IMR-90 (cell line): Measurements from ENCODE around the gene MBL2. TPM values are rescaled to one million over a fixed set of nuclear protein-coding genes. Genes with fewer than 3 reads are reported as not detected.

Source experiments
- ATAC-seq: fragments of 200-7000 bp; cut with Tn5 transposase; 2 replicates; pipeline ENCODE4 v1.9.1; 2020; ENCODE audit warnings: low read depth, mild to moderate bottlenecking, moderate library complexity
- BruUV-seq: library from RNA; stranded (reverse); fragments of 400-500 nt; replicated peaks from 2 replicates; lab custom pipeline; 2021; lab: Mats Ljungman, UMichigan
- CTCF ChIA-PET: fragments of 300-600 bp; formaldehyde crosslinking; extraction: SDS; loops from one replicate; lab custom pipeline; 2021; ENCODE audit warnings: antibody characterized with exemption; lab: Yijun Ruan, JAX
- POLR2A ChIA-PET: fragments of 300-600 bp; sonication (Branson Sonifier 250); formaldehyde crosslinking; loops from one replicate; lab custom pipeline; 2022; ENCODE audit warnings: antibody characterized with exemption; ENCODE audit not compliant: unreplicated experiment; lab: Charles Lee
- DNase-seq: peaks from one replicate; pipeline ENCODE4 v3.0.0; 2013
- H2AFZ ChIP-seq: replicated peaks from 2 replicates; pipeline ENCODE3; 2013; ENCODE audit warnings: low read length, mild to moderate bottlenecking; ENCODE audit not compliant: poor library complexity
- H2AK5ac ChIP-seq: 2 replicates; pipeline ENCODE4 v1.6.1; 2013; ENCODE audit warnings: low read depth, low read length, inconsistent platforms
- H2AK9ac ChIP-seq: replicated peaks from 2 replicates; pipeline ENCODE3; 2013; ENCODE audit warnings: mild to moderate bottlenecking, low read depth, low read length, moderate library complexity; ENCODE audit not compliant: poor library complexity
- H2BK120ac ChIP-seq: 2 replicates; pipeline ENCODE4 v1.6.1; 2013; ENCODE audit warnings: low read depth, low read length, inconsistent platforms
- H2BK15ac ChIP-seq: 3 replicates; pipeline ENCODE4 v1.6.1; 2013; ENCODE audit warnings: low read depth, low read length, inconsistent platforms
- H2BK20ac ChIP-seq: 2 replicates; pipeline ENCODE4 v1.6.1; 2013; ENCODE audit warnings: low read depth, mild to moderate bottlenecking, inconsistent platforms, low read length, moderate library complexity
- H2BK5ac ChIP-seq: 2 replicates; pipeline ENCODE4 v1.6.1; 2013; ENCODE audit warnings: mild to moderate bottlenecking, low read depth, low read length, inconsistent platforms; ENCODE audit not compliant: poor library complexity, severe bottlenecking
- H3K14ac ChIP-seq: replicated peaks from 2 replicates; pipeline ENCODE4 v1.6.1; 2013; ENCODE audit warnings: low read depth, low read length, inconsistent platforms
- H3K18ac ChIP-seq: 2 replicates; pipeline ENCODE4 v1.6.1; 2013; ENCODE audit warnings: low read depth, low read length, control low read depth
- H3K23ac ChIP-seq: 2 replicates; pipeline ENCODE4 v1.6.1; 2013; ENCODE audit warnings: low read depth, low read length, inconsistent platforms
- H3K27ac ChIP-seq: 2 replicates; pipeline ENCODE4 v1.5.1; 2013; ENCODE audit warnings: mild to moderate bottlenecking, control low read depth, low read length; ENCODE audit not compliant: insufficient read depth
- H3K27me3 ChIP-seq: 2 replicates; pipeline ENCODE4 v1.6.1; 2013; ENCODE audit warnings: low read length; ENCODE audit not compliant: control insufficient read depth, insufficient read depth
- H3K36me3 ChIP-seq: 2 replicates; pipeline ENCODE4 v1.6.1; 2013; ENCODE audit warnings: low read length, mixed read lengths; ENCODE audit not compliant: control insufficient read depth, insufficient read depth
- H3K4ac ChIP-seq: 2 replicates; pipeline ENCODE4 v1.6.1; 2013; ENCODE audit warnings: low read depth, low read length, inconsistent platforms
- H3K4me1 ChIP-seq: 2 replicates; pipeline ENCODE4 v1.6.1; 2013; ENCODE audit warnings: low read length, mixed read lengths; ENCODE audit not compliant: control insufficient read depth, insufficient read depth
- H3K4me2 ChIP-seq: 2 replicates; pipeline ENCODE4 v1.6.1; 2013; ENCODE audit warnings: low read depth, mild to moderate bottlenecking, control low read depth, low read length, moderate library complexity
- H3K4me3 ChIP-seq: 2 replicates; pipeline ENCODE4 v1.5.1; 2013; ENCODE audit warnings: low read depth, mild to moderate bottlenecking, control low read depth, low read length, moderate library complexity; ENCODE audit not compliant: insufficient read depth
- H3K56ac ChIP-seq: 2 replicates; pipeline ENCODE4 v1.6.1; 2013; ENCODE audit warnings: low read length, inconsistent platforms; ENCODE audit not compliant: insufficient read depth; ENCODE audit errors: extremely low read depth
- H3K79me1 ChIP-seq, 2 experiments: 2 replicates each; pipeline ENCODE4 v1.6.1; 2013; ENCODE audit warnings: low read length in 2 of 2, inconsistent platforms in 1 of 2, low read depth in 1 of 2
- H3K9ac ChIP-seq: 2 replicates; pipeline ENCODE4 v1.6.1; 2013; ENCODE audit warnings: low read depth, low read length, control low read depth
- H3K9me1 ChIP-seq: 2 replicates; pipeline ENCODE4 v1.6.1; 2013; ENCODE audit warnings: low read length, inconsistent platforms; ENCODE audit not compliant: insufficient read depth
- H3K9me3 ChIP-seq: 2 replicates; pipeline ENCODE4 v1.6.1; 2013; ENCODE audit warnings: low read length; ENCODE audit not compliant: control insufficient read depth, insufficient read depth
- H4K20me1 ChIP-seq: 2 replicates; pipeline ENCODE4 v1.6.1; 2013; ENCODE audit warnings: low read length, inconsistent platforms; ENCODE audit not compliant: insufficient read depth
- H4K5ac ChIP-seq: 2 replicates; pipeline ENCODE4 v1.6.1; 2013; ENCODE audit warnings: mild to moderate bottlenecking, low read depth, low read length, control low read depth
- H4K8ac ChIP-seq, 2 experiments: 2 replicates each; pipeline ENCODE4 v1.6.1; 2013; ENCODE audit warnings: low read depth in 2 of 2, low read length in 2 of 2, control low read depth in 1 of 2, inconsistent platforms in 1 of 2
- H4K91ac ChIP-seq: 2 replicates; pipeline ENCODE4 v1.6.1; 2013; ENCODE audit warnings: low read depth, low read length, inconsistent platforms; ENCODE audit not compliant: insufficient read depth
- BHLHE40 ChIP-seq: fragments of 150-350 bp; IDR thresholded peaks from 2 replicates; pipeline ENCODE4 v1.6.1; 2016; ENCODE audit warnings: mild to moderate bottlenecking, low read depth, low read length
- CEBPB ChIP-seq: IDR thresholded peaks from 2 replicates; pipeline ENCODE4 v1.6.1; 2012; ENCODE audit warnings: low read depth, low read length, improper control_type of control experiment
- CHD1 ChIP-seq: IDR thresholded peaks from 2 replicates; pipeline ENCODE4 v1.6.1; 2012; ENCODE audit warnings: low read depth, low read length, improper control_type of control experiment
- CTCF ChIP-seq: conservative IDR thresholded peaks from 2 replicates; pipeline ENCODE4 v1.5.1; 2012; ENCODE audit warnings: mild to moderate bottlenecking, low read depth, low read length, improper control_type of control experiment
- ELK1 ChIP-seq: fragments of 150-350 bp; IDR thresholded peaks from 2 replicates; pipeline ENCODE4 v1.6.1; 2016; ENCODE audit warnings: low read depth, mild to moderate bottlenecking, low read length, moderate library complexity, borderline replicate concordance
- FOS ChIP-seq: fragments of 150-350 bp; IDR thresholded peaks from 2 replicates; pipeline ENCODE4 v1.6.1; 2016; ENCODE audit warnings: low read depth, low read length
- MAZ ChIP-seq: IDR thresholded peaks from 2 replicates; pipeline ENCODE4 v1.6.1; 2012; ENCODE audit warnings: low read depth, mild to moderate bottlenecking, low read length, improper control_type of control experiment, moderate library complexity, borderline replicate concordance
- MXI1 ChIP-seq: IDR thresholded peaks from 2 replicates; pipeline ENCODE4 v1.6.1; 2012; ENCODE audit warnings: low read depth, mild to moderate bottlenecking, low read length, moderate library complexity, borderline replicate concordance
- NFE2L2 ChIP-seq: fragments of 150-350 bp; IDR thresholded peaks from 2 replicates; pipeline ENCODE4 v1.6.1; 2016; ENCODE audit warnings: low read depth, mild to moderate bottlenecking, low read length
- RAD21 ChIP-seq: IDR thresholded peaks from 2 replicates; pipeline ENCODE4 v1.6.1; 2012; ENCODE audit warnings: low read length, improper control_type of control experiment
- RFX5 ChIP-seq: IDR thresholded peaks from 2 replicates; pipeline ENCODE4 v1.8.0; 2012; ENCODE audit warnings: low read depth, mild to moderate bottlenecking, low read length, moderate library complexity
- SMC3 ChIP-seq: fragments of 150-350 bp; IDR thresholded peaks from 2 replicates; pipeline ENCODE4 v1.6.1; 2016; ENCODE audit warnings: low read depth, mild to moderate bottlenecking, antibody characterized with exemption, low read length, moderate library complexity
- dilution Hi-C: fragments of 300-500 bp; cut with HindIII; formaldehyde crosslinking; loops from one replicate; pipeline ENCODE4 v1.14.3; 2018; ENCODE audit warnings: low sequenced_read_pairs; ENCODE audit not compliant: unreplicated experiment
- in situ Hi-C: fragments of 300-500 bp; cut with MboI; formaldehyde crosslinking; loops from 3 replicates; pipeline ENCODE4 v1.14.3; 2019; ENCODE audit warnings: low sequenced_read_pairs, inconsistent platforms, mixed read lengths
- intact Hi-C: fragments of 100-400 bp; cut with micrococcal nuclease; formaldehyde crosslinking; loops from 2 replicates; pipeline ENCODE4 v1.10.0; 2022
- polyA plus RNA-seq, 3 experiments: library from polyadenylated mRNA; depleted of rRNA; stranded (reverse); fragments of >200 nt; gene quantifications; 2 replicates each; pipeline ENCODE4 v1.2.3, GENCODE V29; 2012; ENCODE audit warnings: low replicate concordance in 1 of 3
- total RNA-seq: library from RNA; depleted of rRNA; stranded (reverse); fragments of >200 nt; gene quantifications from 2 replicates; pipeline ENCODE4 v1.2.3, GENCODE V29; 2012

Gene MBL2
- total and polyA plus RNA-seq, 2 of the 4 experiments (the other 2 are of a cell fraction), result not detected

DNA sequence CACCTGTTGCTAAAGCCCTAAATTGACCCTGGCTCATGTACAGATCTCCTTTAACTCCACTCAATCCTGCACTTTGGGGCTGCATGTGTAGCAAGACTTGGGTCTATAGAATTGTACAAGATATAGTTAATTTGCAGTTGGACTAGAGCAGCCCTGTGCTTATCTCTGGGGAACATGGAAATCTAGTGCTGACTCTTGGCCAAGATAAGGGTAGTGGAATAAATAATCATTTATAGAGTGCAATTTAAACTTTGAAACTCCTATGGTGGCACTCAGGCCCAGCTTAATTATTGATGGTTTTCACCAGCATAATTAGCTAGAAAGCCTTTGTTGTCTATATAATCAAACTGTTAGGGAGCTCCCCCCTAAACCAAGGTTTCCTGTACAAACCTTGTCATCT, 39.2 kb upstream of the MBL2 start:
- H2BK5ac ChIP-seq, result no peak overlapping the region

More for the DNA sequence above, 39.2 kb upstream of the MBL2 start:
- no peaks in the 10 kb centered on the region for H3K4me1 ChIP-seq
- H2AK9ac ChIP-seq, result no peak overlapping the region
- H3K14ac ChIP-seq, result no peak overlapping the region
- TF ChIP-seq CEBPB (no peak), RAD21 (no peak), ELK1 (no peak), SMC3 (no peak), RFX5 (no peak), MXI1 (no peak), BHLHE40 (no peak), MAZ (no peak), CHD1 (no peak), CTCF (no peak), NFE2L2 (no peak), FOS (no peak)
- H4K91ac ChIP-seq, result no peak overlapping the region
- dilution Hi-C loops, result no loop called here
- no peak overlapping the region for H4K5ac ChIP-seq
- no peaks in the 10 kb centered on the region for H3K9me3 ChIP-seq
- no peaks in the 10 kb centered on the region for H4K20me1 ChIP-seq
- no peak overlapping the region for H3K27ac ChIP-seq
- intact Hi-C loops, result loop anchor here (10.0 kb wide), 1 partner anchor 133 kb away; no protein-coding TSS in a partner anchor
- no peak overlapping the region for H2BK15ac ChIP-seq
- BruUV-seq, result no TSS peak
- no peaks in the 10 kb centered on the region for H3K79me1 ChIP-seq
- POLR2A ChIA-PET, result no interaction called here
- no peaks in the 10 kb centered on the region for H3K36me3 ChIP-seq
- CTCF ChIA-PET, result no interaction called here
- H3K4me2 ChIP-seq, result no peak overlapping the region
- H2AK5ac ChIP-seq, result no peak overlapping the region
- H3K4me3 ChIP-seq, result no peak overlapping the region
- no peak overlapping the region for H3K23ac ChIP-seq
- H2BK20ac ChIP-seq, result no peak overlapping the region
- H3K18ac ChIP-seq, result no peak overlapping the region
- no peaks in the 10 kb centered on the region for H3K9me1 ChIP-seq
- DNase-seq (no peak), ATAC-seq (no peak)
- H4K8ac ChIP-seq, result no peak overlapping the region
- H3K56ac ChIP-seq, result no peak overlapping the region
- no peak overlapping the region for H3K9ac ChIP-seq
- H2BK120ac ChIP-seq, result no peak overlapping the region
- H3K27me3 ChIP-seq, result no peaks in the 10 kb centered on the region
- in situ Hi-C loops, result no loop called here
- no peak overlapping the region for H2AFZ ChIP-seq
- H3K4ac ChIP-seq, result no peak overlapping the region
